MM.1S (cell line): ENCODE data around the gene ERV3-1.
"Not testable (repeated sequence)": the region's sequence is repeated elsewhere in the genome, so short reads cannot be mapped to it uniquely, and the experiment has no call there.

Experiments used
- DNase-seq: peaks from one replicate; pipeline ENCODE4 v3.0.0-alpha.2; 2015
- H2AFZ ChIP-seq: fragments of 300-600 bp; sonication (generic); 2 replicates; pipeline ENCODE4 v1.6.0; 2016; ENCODE audit warnings: antibody characterized with exemption, low read length
- H3F3A ChIP-seq: fragments of 300-600 bp; sonication (generic); 2 replicates; pipeline ENCODE4 v1.6.1; 2016; ENCODE audit warnings: mild to moderate bottlenecking, antibody characterized with exemption, low read length, moderate library complexity, mixed read lengths; ENCODE audit not compliant: insufficient read depth
- H3K27ac ChIP-seq: fragments of 300-600 bp; sonication (generic); 2 replicates; pipeline ENCODE4 v1.5.1; 2016; ENCODE audit warnings: mild to moderate bottlenecking, low read length
- H3K27me3 ChIP-seq: fragments of 300-600 bp; sonication (generic); replicated peaks from 2 replicates; pipeline ENCODE4 v1.6.0; 2016; ENCODE audit warnings: low read length; ENCODE audit not compliant: insufficient read depth
- H3K36me3 ChIP-seq: fragments of 300-600 bp; sonication (generic); replicated peaks from 2 replicates; pipeline ENCODE4 v1.6.1; 2016; ENCODE audit warnings: mild to moderate bottlenecking, low read length, mixed read lengths; ENCODE audit not compliant: insufficient read depth
- H3K4me1 ChIP-seq: fragments of 300-600 bp; sonication (generic); 2 replicates; pipeline ENCODE4 v1.6.1; 2016; ENCODE audit warnings: low read length, mixed read lengths
- H3K4me2 ChIP-seq: fragments of 300-600 bp; sonication (generic); 2 replicates; pipeline ENCODE4 v1.6.0; 2016; ENCODE audit warnings: low read depth, low read length
- H3K4me3 ChIP-seq: fragments of 300-600 bp; sonication (generic); 2 replicates; pipeline ENCODE4 v1.5.1; 2016; ENCODE audit warnings: low read length, mixed read lengths
- H3K79me2 ChIP-seq: fragments of 300-600 bp; sonication (generic); 2 replicates; pipeline ENCODE4 v1.6.1; 2016; ENCODE audit warnings: mixed run types, low read length, mixed read lengths
- H3K9ac ChIP-seq: fragments of 300-600 bp; sonication (generic); 2 replicates; pipeline ENCODE4 v1.6.1; 2016; ENCODE audit warnings: low read length, mixed read lengths
- H3K9me2 ChIP-seq: fragments of 300-600 bp; sonication (generic); replicated peaks from 2 replicates; pipeline ENCODE4 v1.6.1; 2016; ENCODE audit warnings: mild to moderate bottlenecking, low read length, mixed read lengths; ENCODE audit not compliant: insufficient read depth
- H3K9me3 ChIP-seq: fragments of 300-600 bp; sonication (generic); replicated peaks from 2 replicates; pipeline ENCODE4 v1.6.1; 2016; ENCODE audit warnings: mild to moderate bottlenecking, low read length, mixed read lengths; ENCODE audit not compliant: insufficient read depth
- H4K20me1 ChIP-seq: fragments of 300-600 bp; sonication (generic); 2 replicates; pipeline ENCODE4 v1.6.1; 2016; ENCODE audit warnings: mild to moderate bottlenecking, low read length, moderate library complexity, mixed read lengths; ENCODE audit not compliant: insufficient read depth
- EZH2 ChIP-seq: fragments of 300-600 bp; sonication (generic); optimal IDR thresholded peaks from 2 replicates; pipeline ENCODE3; 2017; ENCODE audit warnings: low read depth, mild to moderate bottlenecking, antibody characterized with exemption, low read length, mixed read lengths
- EZH2phosphoT487 ChIP-seq: fragments of 300-600 bp; sonication (generic); IDR thresholded peaks from 2 replicates; pipeline ENCODE4 v1.6.1; 2018; ENCODE audit warnings: antibody characterized with exemption, low read length
- TF ChIP-seq, protein P1 (sequence below): fragments of 300-600 bp; sonication (generic); IDR thresholded peaks from 2 replicates; pipeline ENCODE4 v1.5.1; 2016; ENCODE audit warnings: antibody characterized with exemption, low read length, mixed read lengths

Gene ERV3-1

GRCh38 chr7:64946772-64947171 is 59.7 kb downstream of the ERV3-1 start:
- Histone ChIP-seq H3F3A (no peaks in the 10 kb centered on the region), H3K9ac (no peak overlapping the region), H3K4me3 (no peak overlapping the region), H3K9me2 (no peaks in the 10 kb centered on the region), H3K79me2 (no peaks in the 10 kb centered on the region), H2AFZ (no peak overlapping the region), H3K4me1 (no peaks in the 10 kb centered on the region), H3K27me3 (no peaks in the 10 kb centered on the region), H3K27ac (no peak overlapping the region), H4K20me1 (no peaks in the 10 kb centered on the region), H3K9me3 (no peaks in the 10 kb centered on the region), H3K36me3 (no peaks in the 10 kb centered on the region), H3K4me2 (no peak overlapping the region)
- TF ChIP-seq, protein P1, sequence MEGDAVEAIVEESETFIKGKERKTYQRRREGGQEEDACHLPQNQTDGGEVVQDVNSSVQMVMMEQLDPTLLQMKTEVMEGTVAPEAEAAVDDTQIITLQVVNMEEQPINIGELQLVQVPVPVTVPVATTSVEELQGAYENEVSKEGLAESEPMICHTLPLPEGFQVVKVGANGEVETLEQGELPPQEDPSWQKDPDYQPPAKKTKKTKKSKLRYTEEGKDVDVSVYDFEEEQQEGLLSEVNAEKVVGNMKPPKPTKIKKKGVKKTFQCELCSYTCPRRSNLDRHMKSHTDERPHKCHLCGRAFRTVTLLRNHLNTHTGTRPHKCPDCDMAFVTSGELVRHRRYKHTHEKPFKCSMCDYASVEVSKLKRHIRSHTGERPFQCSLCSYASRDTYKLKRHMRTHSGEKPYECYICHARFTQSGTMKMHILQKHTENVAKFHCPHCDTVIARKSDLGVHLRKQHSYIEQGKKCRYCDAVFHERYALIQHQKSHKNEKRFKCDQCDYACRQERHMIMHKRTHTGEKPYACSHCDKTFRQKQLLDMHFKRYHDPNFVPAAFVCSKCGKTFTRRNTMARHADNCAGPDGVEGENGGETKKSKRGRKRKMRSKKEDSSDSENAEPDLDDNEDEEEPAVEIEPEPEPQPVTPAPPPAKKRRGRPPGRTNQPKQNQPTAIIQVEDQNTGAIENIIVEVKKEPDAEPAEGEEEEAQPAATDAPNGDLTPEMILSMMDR: no peak
- no peak for TF ChIP-seq EZH2phosphoT487
- no peak for TF ChIP-seq EZH2
- no peak for DNase-seq

GRCh38 chr7:64945503-64946175 is 60.8 kb downstream of the ERV3-1 start:
- Histone ChIP-seq H3F3A (no peaks in the 10 kb centered on the region), H3K27me3 (no peaks in the 10 kb centered on the region), H3K9me3 (no peaks in the 10 kb centered on the region), H4K20me1 (no peaks in the 10 kb centered on the region), H3K9me2 (no peaks in the 10 kb centered on the region), H3K4me2 (no peak overlapping the region), H3K79me2 (no peaks in the 10 kb centered on the region), H2AFZ (no peak overlapping the region), H3K4me1 (no peaks in the 10 kb centered on the region), H3K4me3 (no peak overlapping the region), H3K36me3 (no peaks in the 10 kb centered on the region), H3K27ac (no peak overlapping the region), H3K9ac (no peak overlapping the region)
- no peak for DNase-seq
- TF ChIP-seq, protein P1: no peak
- TF ChIP-seq EZH2phosphoT487 (no peak), EZH2 (no peak)

DNA sequence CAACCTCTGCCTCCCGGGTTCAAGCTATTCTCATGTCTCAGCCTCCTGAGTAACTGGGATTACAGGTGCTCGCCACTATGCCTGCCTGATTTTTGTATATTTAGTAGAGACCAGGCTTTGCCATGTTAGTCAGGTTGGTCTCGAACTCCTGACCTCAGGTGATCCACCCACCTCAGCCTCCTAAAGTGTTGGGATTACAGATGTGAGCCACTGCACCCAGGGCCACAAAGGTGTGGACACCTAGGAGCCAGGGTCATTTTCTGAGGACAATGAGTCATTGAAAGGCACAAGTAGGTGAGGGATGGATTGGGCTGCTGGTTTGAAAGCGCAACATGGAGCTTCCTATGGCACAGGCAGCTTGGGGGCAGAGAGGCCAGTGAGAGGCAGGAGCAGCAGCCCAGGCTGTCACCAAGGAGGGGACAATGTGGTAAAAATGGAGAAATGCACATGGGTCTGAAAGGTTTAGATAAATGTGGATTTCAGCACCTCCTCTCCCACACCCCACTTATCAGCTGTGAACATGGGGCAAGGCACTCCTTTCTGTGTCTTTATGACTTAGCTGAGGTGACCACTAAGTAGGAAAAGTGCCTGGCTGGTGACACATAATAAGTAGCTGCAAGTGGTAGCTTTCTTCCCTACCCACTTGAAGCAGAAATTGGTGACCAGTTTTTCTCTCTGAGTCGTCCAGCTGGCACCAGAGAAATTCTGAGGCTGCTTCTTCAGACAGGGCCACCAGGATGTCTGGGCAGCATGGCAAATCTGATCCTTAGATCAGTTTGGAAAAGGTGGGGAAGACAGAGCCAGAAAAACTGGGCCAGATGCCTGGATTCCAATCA is 61.6 kb downstream of the ERV3-1 start:
- not testable (repeated sequence) for H3K4me3 ChIP-seq, H3K79me2 ChIP-seq, H3F3A ChIP-seq, H3K4me2 ChIP-seq, H2AFZ ChIP-seq, DNase-seq, H4K20me1 ChIP-seq, H3K9me3 ChIP-seq, H3K27ac ChIP-seq, H3K9ac ChIP-seq, H3K36me3 ChIP-seq, H3K9me2 ChIP-seq, H3K27me3 ChIP-seq, H3K4me1 ChIP-seq
